ENCODE results near the gene PTPRN2.

The PTPRN2 gene

GRCh38 chr7:158327012-158327411, 260.6 kb downstream of the PTPRN2 start:
- DNase-seq: no peak
- H3K4me1 ChIP-seq (ENCODE audit: control insufficient read depth, low read depth, low read length): no peaks in the 10 kb centered on the region
- 100% methylated on average over 1 of the region's 4 CpGs for WGBS (ENCODE audit: extremely low coverage, insufficient coverage, low lambda C conversion rate)
- no peak overlapping the region for H3K4ac ChIP-seq (ENCODE audit: low read depth, low read length)
- no peak overlapping the region for H2AK5ac ChIP-seq (ENCODE audit: low read length)
- no peak overlapping the region for H3K23ac ChIP-seq (ENCODE audit: low read length)
- no peak overlapping the region for H3K18ac ChIP-seq (ENCODE audit: low read length)
- H3K36me3 ChIP-seq (ENCODE audit: control insufficient read depth, insufficient read depth, low read length): no peaks in the 10 kb centered on the region
- no peak overlapping the region for H2BK15ac ChIP-seq (replicated peaks; ENCODE audit: low read depth)
- H3K79me1 ChIP-seq (ENCODE audit: low read length): no peaks in the 10 kb centered on the region
- H3K56ac ChIP-seq (ENCODE audit: low read length): no peak overlapping the region
- no peaks in the 10 kb centered on the region for H3K79me2 ChIP-seq (ENCODE audit: control insufficient read depth, insufficient read depth, low read length)
- H3K27ac ChIP-seq (ENCODE audit: low read depth, low read length): no peak overlapping the region
- H4K5ac ChIP-seq (ENCODE audit: low read length): no peak overlapping the region
- H4K8ac ChIP-seq (ENCODE audit: low read depth, low read length): no peak overlapping the region
- no peaks in the 10 kb centered on the region for H3K27me3 ChIP-seq (ENCODE audit: insufficient read depth, low read length, poor library complexity)
- peak overlapping the region; percentile 11 for H3K4me3 ChIP-seq (ENCODE audit: low read length)
- H2BK5ac ChIP-seq (ENCODE audit: low read length): no peak overlapping the region
- no peak overlapping the region for H3K9ac ChIP-seq (ENCODE audit: low read length)
- no peak overlapping the region for H3K4me2 ChIP-seq (ENCODE audit: low read length)
- H2BK120ac ChIP-seq (ENCODE audit: low read depth, low read length): no peak overlapping the region

- Histone ChIP-seq H2AK5ac (ENCODE audit: low read length) (no peak overlapping the region), H3K36me3 (ENCODE audit: control insufficient read depth, insufficient read depth, low read length) (no peaks in the 10 kb centered on the region), H3K4me1 (ENCODE audit: control insufficient read depth, low read depth, low read length) (no peaks in the 10 kb centered on the region), H3K56ac (ENCODE audit: low read length) (peak overlapping the region; percentile 58), H3K4ac (ENCODE audit: low read depth, low read length) (no peak overlapping the region), H3K79me1 (ENCODE audit: low read length) (no peaks in the 10 kb centered on the region), H4K8ac (ENCODE audit: low read depth, low read length) (no peak overlapping the region), H3K27me3 (ENCODE audit: insufficient read depth, low read length, poor library complexity) (no peaks in the 10 kb centered on the region), H3K9ac (ENCODE audit: low read length) (peak overlapping the region; percentile 48), H3K79me2 (ENCODE audit: control insufficient read depth, insufficient read depth, low read length) (no peaks in the 10 kb centered on the region), H2BK15ac (replicated peaks; ENCODE audit: low read depth) (no peak overlapping the region), H2BK5ac (ENCODE audit: low read length) (no peak overlapping the region), H3K23ac (ENCODE audit: low read length) (no peak overlapping the region), H3K18ac (ENCODE audit: low read length) (no peak overlapping the region), H4K5ac (ENCODE audit: low read length) (no peak overlapping the region), H3K27ac (ENCODE audit: low read depth, low read length) (no peak overlapping the region), H2BK120ac (ENCODE audit: low read depth, low read length) (no peak overlapping the region), H3K4me3 (ENCODE audit: low read length) (no peak overlapping the region), H3K4me2 (ENCODE audit: low read length) (peak overlapping the region; percentile 39)
- DNase-seq: peak; percentile 98
- WGBS (ENCODE audit: extremely low coverage, insufficient coverage, low lambda C conversion rate): no CpG with 5 or more reads among the region's 27 CpGs
These were observed 261.9 kb downstream of the PTPRN2 start for GRCh38 chr7:158325530-158326381.

DNA sequence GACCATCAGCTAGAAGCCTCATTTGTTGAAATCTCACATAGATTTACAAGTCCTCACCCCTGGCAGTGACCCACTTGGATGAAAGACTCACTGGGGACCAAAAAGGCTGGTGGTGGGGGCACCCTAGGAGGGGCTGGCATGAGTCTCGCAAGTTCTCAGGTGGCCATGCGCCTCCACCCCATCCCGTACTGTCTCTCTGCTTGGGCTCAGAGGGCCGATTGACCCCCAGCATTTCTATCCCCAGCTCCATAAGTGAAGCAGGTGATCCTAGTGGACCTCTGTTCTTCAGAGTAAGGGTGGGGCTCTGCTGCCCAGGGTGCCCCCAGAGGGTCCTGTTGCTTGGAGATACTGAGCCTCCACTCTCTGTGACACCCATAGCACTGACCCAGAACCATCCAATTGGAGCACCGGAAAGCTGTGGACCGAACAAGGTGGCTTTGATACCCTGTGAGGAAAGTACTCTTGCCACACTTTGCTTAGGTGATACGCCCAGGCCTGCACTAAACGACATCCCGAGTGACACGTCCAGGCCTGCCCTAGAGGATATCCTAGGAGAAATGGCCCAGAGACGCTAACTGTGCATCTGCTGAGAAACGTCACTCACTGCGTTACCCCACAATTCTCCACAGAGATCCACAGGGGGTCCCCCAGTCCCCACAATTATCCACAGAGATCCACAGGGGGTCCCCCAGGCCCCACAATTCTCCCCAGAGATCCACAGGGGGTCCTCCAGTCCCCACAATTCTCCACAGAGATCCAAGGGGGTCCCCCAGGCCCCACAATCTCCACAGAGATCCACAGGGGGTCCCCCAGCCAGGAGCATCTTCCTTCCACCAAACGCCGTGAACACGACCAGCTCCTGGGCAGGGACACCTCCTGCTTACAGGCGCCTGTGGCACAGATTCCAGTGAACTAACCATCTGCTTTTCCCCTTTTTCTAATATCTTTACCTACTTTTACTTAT, 262.9 kb downstream of the PTPRN2 start:
- H3K27ac ChIP-seq (ENCODE audit: low read depth, low read length): no peak overlapping the region
- no peak overlapping the region for H3K9ac ChIP-seq (ENCODE audit: low read length)
- no peak for DNase-seq
- H3K18ac ChIP-seq (ENCODE audit: low read length): no peak overlapping the region
- H2AK5ac ChIP-seq (ENCODE audit: low read length): no peak overlapping the region
- H3K4me2 ChIP-seq (ENCODE audit: low read length): no peak overlapping the region
- no peak overlapping the region for H3K4me3 ChIP-seq (ENCODE audit: low read length)
- H3K4ac ChIP-seq (ENCODE audit: low read depth, low read length): no peak overlapping the region
- H4K5ac ChIP-seq (ENCODE audit: low read length): no peak overlapping the region
- H2BK5ac ChIP-seq (ENCODE audit: low read length): no peak overlapping the region
- H4K8ac ChIP-seq (ENCODE audit: low read depth, low read length): no peak overlapping the region
- H3K27me3 ChIP-seq (ENCODE audit: insufficient read depth, low read length, poor library complexity): no peaks in the 10 kb centered on the region
- no peaks in the 10 kb centered on the region for H3K36me3 ChIP-seq (ENCODE audit: control insufficient read depth, insufficient read depth, low read length)
- WGBS (ENCODE audit: extremely low coverage, insufficient coverage, low lambda C conversion rate): no CpG with 5 or more reads among the region's 17 CpGs
- H3K79me1 ChIP-seq (ENCODE audit: low read length): no peaks in the 10 kb centered on the region
- H2BK15ac ChIP-seq (replicated peaks; ENCODE audit: low read depth): no peak overlapping the region
- no peak overlapping the region for H2BK120ac ChIP-seq (ENCODE audit: low read depth, low read length)
- no peak overlapping the region for H3K56ac ChIP-seq (ENCODE audit: low read length)
- no peaks in the 10 kb centered on the region for H3K4me1 ChIP-seq (ENCODE audit: control insufficient read depth, low read depth, low read length)
- H3K79me2 ChIP-seq (ENCODE audit: control insufficient read depth, insufficient read depth, low read length): no peaks in the 10 kb centered on the region
- H3K23ac ChIP-seq (ENCODE audit: low read length): no peak overlapping the region

GRCh38 chr7:158323741-158324396, 263.8 kb downstream of the PTPRN2 start:
- H3K4me2 ChIP-seq (ENCODE audit: low read length): no peak overlapping the region
- H3K36me3 ChIP-seq (ENCODE audit: control insufficient read depth, insufficient read depth, low read length): no peaks in the 10 kb centered on the region
- H4K5ac ChIP-seq (ENCODE audit: low read length): no peak overlapping the region
- no peak overlapping the region for H3K9ac ChIP-seq (ENCODE audit: low read length)
- no peak overlapping the region for H3K18ac ChIP-seq (ENCODE audit: low read length)
- H2BK15ac ChIP-seq (replicated peaks; ENCODE audit: low read depth): no peak overlapping the region
- H3K79me1 ChIP-seq (ENCODE audit: low read length): no peaks in the 10 kb centered on the region
- no peak overlapping the region for H2AK5ac ChIP-seq (ENCODE audit: low read length)
- no peak overlapping the region for H4K8ac ChIP-seq (ENCODE audit: low read depth, low read length)
- no peak overlapping the region for H2BK120ac ChIP-seq (ENCODE audit: low read depth, low read length)
- no peak for DNase-seq
- H3K4me1 ChIP-seq (ENCODE audit: control insufficient read depth, low read depth, low read length): no peaks in the 10 kb centered on the region
- no peak overlapping the region for H3K4me3 ChIP-seq (ENCODE audit: low read length)
- H2BK5ac ChIP-seq (ENCODE audit: low read length): no peak overlapping the region
- no peak overlapping the region for H3K56ac ChIP-seq (ENCODE audit: low read length)
- WGBS (ENCODE audit: extremely low coverage, insufficient coverage, low lambda C conversion rate): no CpG with 5 or more reads among the region's 21 CpGs
- no peak overlapping the region for H3K27ac ChIP-seq (ENCODE audit: low read depth, low read length)
- H3K79me2 ChIP-seq (ENCODE audit: control insufficient read depth, insufficient read depth, low read length): no peaks in the 10 kb centered on the region
- H3K23ac ChIP-seq (ENCODE audit: low read length): no peak overlapping the region
- no peaks in the 10 kb centered on the region for H3K27me3 ChIP-seq (ENCODE audit: insufficient read depth, low read length, poor library complexity)
- H3K4ac ChIP-seq (ENCODE audit: low read depth, low read length): no peak overlapping the region

- no peak overlapping the region for H3K56ac ChIP-seq (ENCODE audit: low read length)
These were observed 264.8 kb downstream of the PTPRN2 start for GRCh38 chr7:158322616-158323530.

More at GRCh38 chr7:158322616-158323530, 264.8 kb downstream of the PTPRN2 start:
- H3K79me2 ChIP-seq (ENCODE audit: control insufficient read depth, insufficient read depth, low read length): no peaks in the 10 kb centered on the region
- no peak overlapping the region for H3K23ac ChIP-seq (ENCODE audit: low read length)
- no peaks in the 10 kb centered on the region for H3K4me1 ChIP-seq (ENCODE audit: control insufficient read depth, low read depth, low read length)
- no peak overlapping the region for H2BK15ac ChIP-seq (replicated peaks; ENCODE audit: low read depth)
- H3K36me3 ChIP-seq (ENCODE audit: control insufficient read depth, insufficient read depth, low read length): no peaks in the 10 kb centered on the region
- no peak for DNase-seq
- no peak overlapping the region for H4K5ac ChIP-seq (ENCODE audit: low read length)
- no peaks in the 10 kb centered on the region for H3K27me3 ChIP-seq (ENCODE audit: insufficient read depth, low read length, poor library complexity)
- no peak overlapping the region for H3K27ac ChIP-seq (ENCODE audit: low read depth, low read length)
- no peaks in the 10 kb centered on the region for H3K79me1 ChIP-seq (ENCODE audit: low read length)
- WGBS (ENCODE audit: extremely low coverage, insufficient coverage, low lambda C conversion rate): no CpG with 5 or more reads among the region's 13 CpGs
- H4K8ac ChIP-seq (ENCODE audit: low read depth, low read length): no peak overlapping the region
- H3K4me2 ChIP-seq (ENCODE audit: low read length): no peak overlapping the region
- no peak overlapping the region for H2AK5ac ChIP-seq (ENCODE audit: low read length)
- no peak overlapping the region for H2BK120ac ChIP-seq (ENCODE audit: low read depth, low read length)
- H3K4me3 ChIP-seq (ENCODE audit: low read length): no peak overlapping the region
- no peak overlapping the region for H3K18ac ChIP-seq (ENCODE audit: low read length)
- no peak overlapping the region for H2BK5ac ChIP-seq (ENCODE audit: low read length)
- H3K9ac ChIP-seq (ENCODE audit: low read length): no peak overlapping the region
- H3K4ac ChIP-seq (ENCODE audit: low read depth, low read length): no peak overlapping the region
